GM12872 (cell line): Measurements from ENCODE around the gene AHDC1.

Experiments used
- CTCF ChIP-seq: IDR thresholded peaks from 3 replicates; pipeline ENCODE4 v1.5.1; 2011; ENCODE audit warnings: low read depth, mild to moderate bottlenecking, low read length, moderate library complexity; ENCODE audit not compliant: insufficient read depth

The AHDC1 gene

DNA sequence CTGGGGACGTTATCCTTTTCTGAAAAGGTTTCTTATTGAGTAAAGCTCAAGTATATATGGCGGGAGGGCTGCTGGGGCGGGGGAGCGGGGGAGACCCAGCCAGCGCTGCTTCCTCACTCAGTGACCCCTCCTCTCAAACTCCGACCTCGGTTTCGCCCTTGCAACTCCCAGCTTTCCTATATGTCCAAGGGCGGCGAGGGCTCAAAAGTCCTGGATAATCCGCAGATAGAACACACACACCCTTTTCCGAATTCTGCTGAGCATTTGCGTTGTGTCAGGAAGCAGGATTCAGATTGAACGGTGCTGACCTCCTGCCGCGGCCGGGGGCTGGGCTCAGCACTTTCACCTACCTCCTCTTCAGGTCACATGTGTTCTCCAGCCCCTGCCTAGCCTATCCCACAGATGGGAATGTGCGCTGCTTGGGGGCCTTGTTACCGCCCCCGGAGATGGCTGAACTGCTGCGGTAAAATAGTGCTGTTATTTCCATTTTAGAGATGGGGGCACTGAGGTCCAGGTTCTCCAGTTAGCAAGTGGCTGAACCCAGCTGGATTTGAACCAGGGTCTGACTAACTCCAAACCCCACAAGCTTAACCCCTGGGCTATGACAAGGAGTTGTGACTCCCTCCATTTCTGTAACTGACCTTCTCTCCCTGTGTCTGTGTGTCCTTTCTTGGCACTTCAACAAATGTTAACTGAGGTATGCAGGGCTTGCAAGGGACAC lies 795 bp upstream of the AHDC1 start:
- no peak for TF ChIP-seq CTCF

DNA sequence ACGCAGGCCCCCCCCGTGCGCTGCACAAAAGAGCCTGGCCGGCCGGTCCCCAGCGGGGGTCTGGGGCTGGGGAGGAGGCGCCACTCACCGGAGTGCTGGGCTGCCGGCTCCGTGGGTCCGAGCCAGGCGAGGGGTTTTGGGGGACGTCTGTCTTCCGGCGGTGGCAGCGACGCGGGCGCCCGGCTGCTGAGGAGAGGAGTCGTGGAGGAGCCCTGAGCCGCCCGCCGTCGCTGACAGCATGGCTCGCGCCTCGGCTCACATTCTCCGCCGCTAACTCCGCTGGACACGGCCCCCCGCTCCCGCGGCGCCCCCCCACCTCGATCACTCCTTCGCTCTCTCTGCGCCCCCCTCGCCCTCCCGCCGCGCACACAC lies 649 bp downstream of the AHDC1 start:
- TF ChIP-seq CTCF = no peak

DNA sequence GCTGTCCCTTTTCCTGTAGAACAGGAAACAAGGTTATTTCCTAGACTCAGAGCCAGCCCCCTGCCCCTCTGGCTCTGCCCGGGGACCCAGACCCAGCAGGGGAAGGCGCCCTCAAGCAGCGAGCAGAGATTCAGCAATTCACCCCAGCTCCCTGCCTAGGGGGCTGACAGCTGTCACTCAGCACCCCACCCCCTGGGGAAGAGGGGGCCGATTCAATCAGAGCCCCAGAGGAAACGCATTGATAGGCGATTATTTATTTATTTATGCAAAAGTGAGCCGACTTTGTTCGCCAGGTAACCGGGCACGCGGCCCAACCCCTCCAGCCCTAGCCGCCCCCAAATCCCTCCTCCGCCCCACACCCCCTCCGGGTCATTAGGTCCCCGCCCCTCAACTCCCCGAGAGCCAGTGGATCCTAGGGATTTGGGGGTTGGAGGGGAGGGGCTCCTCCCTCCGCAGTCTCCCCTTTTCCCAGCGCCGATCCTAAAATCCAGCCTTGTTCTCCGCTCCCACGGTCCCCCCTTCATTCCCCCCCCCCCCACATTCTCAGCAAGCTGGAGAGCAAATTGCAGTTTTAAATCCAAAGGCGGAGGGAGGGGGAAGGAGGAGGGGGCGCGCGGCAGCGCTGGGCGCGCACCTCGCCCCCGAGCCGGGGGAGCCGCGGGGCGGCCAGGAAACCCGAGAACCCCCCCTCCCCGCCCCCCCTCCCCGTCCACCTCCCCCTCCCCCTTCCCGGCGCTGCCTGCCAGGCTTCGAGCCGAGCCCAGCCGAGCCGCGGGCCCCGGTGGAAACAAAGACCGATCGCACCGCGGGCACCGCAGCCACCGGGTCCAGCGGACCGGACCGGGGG lies 1.3 kb downstream of the AHDC1 start:
- TF ChIP-seq CTCF = no peak

DNA sequence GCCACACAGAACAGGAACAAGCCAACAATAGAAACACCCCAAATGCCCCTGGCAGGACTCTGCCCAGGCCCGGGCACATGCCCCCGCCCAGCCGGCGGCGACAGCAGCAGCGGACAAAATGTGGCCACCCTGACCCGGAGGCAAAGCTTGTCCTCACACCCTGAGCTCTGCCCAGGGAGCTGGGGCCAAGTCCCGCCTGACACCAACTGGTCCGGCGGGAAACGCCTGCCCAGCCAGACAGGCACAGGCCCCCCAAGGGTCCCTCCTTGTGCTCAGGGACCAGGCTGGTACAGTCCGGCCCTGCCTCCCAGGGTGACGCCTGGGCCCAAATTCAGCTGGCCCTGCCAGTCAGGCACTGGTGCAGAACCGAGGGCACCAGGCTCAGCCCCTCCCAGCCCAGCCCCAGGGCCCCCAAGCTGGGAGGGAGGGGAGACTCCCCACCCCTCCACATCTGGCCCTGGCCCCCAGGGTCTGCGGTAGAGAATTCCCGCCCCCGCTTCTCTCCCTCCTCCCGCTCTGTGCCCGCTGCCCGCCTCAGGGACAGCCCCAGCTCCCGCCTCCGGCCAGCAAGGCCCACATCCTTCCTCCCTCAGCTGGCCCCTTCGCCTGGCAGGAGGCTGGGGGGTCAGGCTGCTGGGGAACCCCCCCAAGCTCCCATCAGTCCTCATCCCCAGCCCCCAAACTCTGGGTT lies 2.0 kb downstream of the AHDC1 start:
- TF ChIP-seq CTCF = no peak

- no peak for TF ChIP-seq CTCF
Observed at GRCh38 chr1:27601321-27601770, 2.6 kb downstream of the AHDC1 start.

DNA sequence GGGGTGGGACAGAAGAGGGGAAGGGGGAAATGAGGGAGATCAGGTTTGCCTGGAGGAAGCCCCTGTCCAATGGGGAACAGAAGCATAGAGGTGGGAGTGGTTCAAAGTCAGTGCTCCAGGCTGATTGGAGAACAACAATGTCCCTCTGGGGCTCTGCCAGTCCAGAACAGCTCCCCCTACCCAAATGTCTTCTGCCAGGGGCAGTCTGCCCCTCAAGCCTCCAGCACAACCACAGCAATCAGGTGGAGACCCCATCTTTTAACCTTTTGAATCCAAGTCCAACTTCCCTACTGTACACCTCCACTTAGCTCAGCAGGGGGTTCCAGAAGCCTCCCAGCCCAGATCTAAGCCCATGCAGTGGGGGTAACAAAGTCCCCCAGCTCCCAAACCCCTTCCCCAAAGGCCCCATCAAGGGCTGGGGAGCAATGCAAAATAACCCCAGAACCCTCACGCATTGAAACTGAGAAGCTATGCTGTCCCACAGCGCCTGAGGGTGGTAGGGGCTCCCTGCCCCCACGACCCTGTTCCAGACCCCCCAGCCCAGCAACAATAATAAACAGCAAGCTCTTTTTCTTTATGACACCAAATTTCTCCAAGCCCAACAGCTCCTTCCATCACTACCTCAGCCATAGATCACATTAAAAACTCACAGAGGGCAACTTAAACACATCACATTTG lies 3.3 kb downstream of the AHDC1 start:
- no peak for TF ChIP-seq CTCF
